Measurements from ENCODE around the gene EDARADD. TPM values are rescaled to one million over a fixed set of nuclear protein-coding genes. Genes with fewer than 3 reads are reported as not detected.

EDARADD gene
- total RNA-seq (1 to 10 TPM in 1 of 7 donors, under 1 TPM in 6; 0.42 to 2.9 (median 0.51) TPM), polyA plus RNA-seq (1 to 10 TPM in 1 of 2 donors, under 1 TPM in 1; 0.29 to 1.1 TPM)
- long read RNA-seq, donor 1, partial matches to known transcripts = 0 of 3 reads
- long read RNA-seq, donor 1, other reads (novel, unspliced or antisense) = 2 of 3 reads
- long read RNA-seq, donor 2, partial matches to known transcripts = 0 of 4 reads
- long read RNA-seq, donor 2, other reads (novel, unspliced or antisense) = 0 of 4 reads
- long read RNA-seq, donor 3, partial matches to known transcripts = 0 of 3 reads
- long read RNA-seq, donor 3, other reads (novel, unspliced or antisense) = 0 of 3 reads

DNA sequence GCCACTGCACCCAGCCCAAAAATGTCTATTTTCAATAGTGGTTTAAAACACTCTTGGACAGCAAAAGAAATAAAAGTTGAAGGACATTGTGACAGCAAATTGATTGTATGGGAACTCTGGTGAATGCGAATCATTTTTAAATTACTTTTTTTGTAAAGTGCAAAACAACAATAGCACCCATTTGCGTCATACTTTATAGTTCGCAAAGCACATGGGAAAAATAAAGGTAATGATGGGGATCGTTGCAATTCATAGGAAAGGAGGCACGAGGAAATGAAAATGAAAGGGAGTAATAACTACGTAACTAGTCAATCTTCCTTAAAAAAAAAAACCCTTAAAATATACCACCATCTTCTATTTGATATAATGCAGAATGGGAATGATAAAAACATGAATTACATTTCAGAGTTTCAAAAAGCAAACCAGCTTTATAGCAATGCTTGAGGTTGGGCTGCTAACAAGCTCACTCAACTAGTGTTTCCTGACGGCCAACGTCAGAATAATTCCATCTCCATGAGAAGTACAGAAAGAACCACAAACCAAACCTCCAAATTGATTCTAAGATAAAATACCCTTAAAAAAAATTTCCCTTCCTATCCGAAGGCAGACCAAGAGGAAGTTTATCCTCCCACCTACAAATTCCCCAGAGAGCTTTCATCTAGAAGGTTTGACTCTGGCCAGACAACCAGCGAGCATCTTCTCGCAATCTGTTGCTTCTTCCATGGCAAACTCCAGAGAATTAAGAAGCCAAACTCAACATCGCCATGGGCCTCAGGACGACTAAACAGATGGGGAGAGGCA is at the start of gene EDARADD:
Gene EDARADD (plus strand): TSS at position 606 of the 801 bp plus-strand sequence. CDS start 159 bp downstream, at position 765.
- 77 to 84% (median 83%) methylated on average over 13 of the region's 13 CpGs for WGBS, 3 donors
- H3K27me3 ChIP-seq = no peaks in the 10 kb centered on the region
- no peak for DNase-seq
- intact Hi-C loops (cut with DNase I) = no loop called here
- H3K27ac ChIP-seq = no peak within 1 kb of the TSS
- H3K4me3 ChIP-seq = peak within 1 kb of the TSS; percentile 46
- no peaks in the 10 kb centered on the region for H3K9me3 ChIP-seq
- TF ChIP-seq, protein P1, sequence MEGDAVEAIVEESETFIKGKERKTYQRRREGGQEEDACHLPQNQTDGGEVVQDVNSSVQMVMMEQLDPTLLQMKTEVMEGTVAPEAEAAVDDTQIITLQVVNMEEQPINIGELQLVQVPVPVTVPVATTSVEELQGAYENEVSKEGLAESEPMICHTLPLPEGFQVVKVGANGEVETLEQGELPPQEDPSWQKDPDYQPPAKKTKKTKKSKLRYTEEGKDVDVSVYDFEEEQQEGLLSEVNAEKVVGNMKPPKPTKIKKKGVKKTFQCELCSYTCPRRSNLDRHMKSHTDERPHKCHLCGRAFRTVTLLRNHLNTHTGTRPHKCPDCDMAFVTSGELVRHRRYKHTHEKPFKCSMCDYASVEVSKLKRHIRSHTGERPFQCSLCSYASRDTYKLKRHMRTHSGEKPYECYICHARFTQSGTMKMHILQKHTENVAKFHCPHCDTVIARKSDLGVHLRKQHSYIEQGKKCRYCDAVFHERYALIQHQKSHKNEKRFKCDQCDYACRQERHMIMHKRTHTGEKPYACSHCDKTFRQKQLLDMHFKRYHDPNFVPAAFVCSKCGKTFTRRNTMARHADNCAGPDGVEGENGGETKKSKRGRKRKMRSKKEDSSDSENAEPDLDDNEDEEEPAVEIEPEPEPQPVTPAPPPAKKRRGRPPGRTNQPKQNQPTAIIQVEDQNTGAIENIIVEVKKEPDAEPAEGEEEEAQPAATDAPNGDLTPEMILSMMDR (IDR thresholded peaks at IDR 0.05) = no peak
- TF ChIP-seq POLR2A (IDR thresholded peaks at IDR 0.05) (no peak), EP300 (IDR thresholded peaks at IDR 0.05) (no peak)
- H3K36me3 ChIP-seq = no peaks in the 10 kb centered on the region
- no peaks in the 10 kb centered on the region for H3K4me1 ChIP-seq (ENCODE audit: insufficient read depth)

DNA sequence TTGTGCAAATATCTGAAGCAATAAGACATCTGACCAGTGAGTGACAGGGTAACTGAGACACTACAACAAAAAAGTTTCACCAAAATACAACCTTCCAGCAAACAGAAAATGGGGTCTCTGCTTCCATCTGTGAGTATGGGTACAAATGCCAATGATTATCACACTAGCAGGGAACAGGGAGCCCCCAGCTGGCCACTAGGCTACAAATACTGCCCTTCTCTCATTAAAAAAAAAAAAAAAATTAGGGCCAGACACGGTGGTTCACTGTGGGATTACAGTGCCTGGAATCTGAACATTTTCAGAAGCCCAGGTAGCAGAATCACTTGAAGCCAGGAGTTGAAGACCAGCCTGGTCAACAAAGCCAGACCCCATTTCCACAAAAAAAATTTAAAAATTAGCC is 48.4 kb upstream of the EDARADD start:
- no peaks in the 10 kb centered on the region for H3K4me1 ChIP-seq (ENCODE audit: insufficient read depth)
- H3K4me3 ChIP-seq = no peak overlapping the region
- no peak for TF ChIP-seq EP300 (IDR thresholded peaks at IDR 0.05)
- TF ChIP-seq, protein P1 (IDR thresholded peaks at IDR 0.05) = no peak
- no peak for TF ChIP-seq POLR2A (IDR thresholded peaks at IDR 0.05)
- no peaks in the 10 kb centered on the region for H3K9me3 ChIP-seq
- no peak overlapping the region for H3K27ac ChIP-seq
- H3K27me3 ChIP-seq = no peaks in the 10 kb centered on the region
- H3K36me3 ChIP-seq = no peaks in the 10 kb centered on the region
- 0 to 12% (median 10%) methylated on average over 1 of the region's 1 CpG for WGBS, 3 donors
- intact Hi-C loops (cut with DNase I) = no loop called here
- no peak for DNase-seq

DNA sequence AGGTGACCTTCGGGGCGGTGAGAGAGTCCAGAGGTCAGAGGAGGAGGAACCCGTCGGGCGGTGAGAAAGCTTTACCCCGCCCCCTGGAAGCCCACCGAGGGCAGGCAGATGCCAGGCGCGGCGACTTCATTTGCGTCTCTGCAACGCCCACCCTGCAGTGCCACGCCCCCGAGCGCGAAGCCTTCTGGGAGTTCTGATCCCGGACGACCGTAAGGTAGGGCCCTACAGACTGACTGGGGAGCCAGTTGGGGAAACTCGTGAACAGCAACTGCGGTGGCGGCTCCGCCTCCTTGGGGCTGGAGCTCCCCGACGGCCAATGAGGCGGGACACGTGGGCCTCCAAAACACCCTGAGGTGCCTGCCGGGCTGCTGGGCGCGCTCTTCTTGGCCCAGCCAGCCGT is 46.0 kb upstream of the EDARADD start:
- no peaks in the 10 kb centered on the region for H3K9me3 ChIP-seq
- intact Hi-C loops (cut with DNase I) = no loop called here
- no peaks in the 10 kb centered on the region for H3K36me3 ChIP-seq
- H3K4me1 ChIP-seq (ENCODE audit: insufficient read depth) = no peaks in the 10 kb centered on the region
- H3K27me3 ChIP-seq = no peaks in the 10 kb centered on the region
- DNase-seq = peak in 1 of 5 donors; percentile 18
- H3K4me3 ChIP-seq = no peak overlapping the region
- TF ChIP-seq, protein P1 (IDR thresholded peaks at IDR 0.05) = no peak
- TF ChIP-seq POLR2A (IDR thresholded peaks at IDR 0.05) = no peak
- TF ChIP-seq EP300 (IDR thresholded peaks at IDR 0.05) = no peak
- no peak overlapping the region for H3K27ac ChIP-seq
- WGBS, 3 donors = 89 to 92% (median 90%) methylated on average over 22 to 31 of the region's 31 CpGs

DNA sequence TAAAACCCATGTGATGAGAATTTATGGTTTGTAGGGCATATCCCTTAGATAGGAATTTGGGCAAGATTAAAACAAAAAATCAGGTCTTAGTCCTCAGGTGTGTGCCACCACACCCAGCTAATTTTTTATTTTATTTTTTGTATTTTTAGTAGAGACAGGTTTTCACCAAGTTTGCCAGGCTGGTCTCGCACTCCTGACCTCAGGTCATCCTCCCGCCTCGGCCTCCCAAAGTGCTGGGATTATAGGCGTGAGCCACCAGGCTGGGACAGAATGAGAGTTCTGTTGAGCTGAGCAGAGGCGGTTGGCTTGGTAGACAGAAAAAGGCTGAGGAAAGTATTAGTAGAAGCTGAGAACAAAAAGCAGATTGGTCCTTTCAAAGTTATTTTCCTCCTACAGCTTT is 43.8 kb upstream of the EDARADD start:
- H3K27me3 ChIP-seq = no peaks in the 10 kb centered on the region
- no peak for DNase-seq
- 72 to 75% (median 74%) methylated on average over 5 of the region's 5 CpGs for WGBS, 3 donors
- H3K4me1 ChIP-seq (ENCODE audit: insufficient read depth) = no peaks in the 10 kb centered on the region
- H3K9me3 ChIP-seq = no peaks in the 10 kb centered on the region
- intact Hi-C loops (cut with DNase I) = no loop called here
- no peak overlapping the region for H3K27ac ChIP-seq
- no peaks in the 10 kb centered on the region for H3K36me3 ChIP-seq
- no peak overlapping the region for H3K4me3 ChIP-seq
- no peak for TF ChIP-seq POLR2A (IDR thresholded peaks at IDR 0.05)
- TF ChIP-seq EP300 (IDR thresholded peaks at IDR 0.05) = no peak
- TF ChIP-seq, protein P1 (IDR thresholded peaks at IDR 0.05) = no peak

Measured in ovary (tissue), 10 donors.